Sciatic nerve (tissue), 2 donors: ENCODE measurements around the gene EPHX1. TPM values are rescaled to one million over a fixed set of nuclear protein-coding genes. Genes with fewer than 3 reads are reported as not detected.
"Not testable (repeated sequence)": the region's sequence is repeated elsewhere in the genome, so short reads cannot be mapped to it uniquely, and the experiment has no call there.

Source experiments
- ATAC-seq: fragments of 200-7000 bp; cut with Tn5 transposase; one replicate; pipeline ENCODE4 v1.9.1; 2020; ENCODE audit warnings: mild to moderate bottlenecking, moderate library complexity
- DNase-seq: peaks from one replicate; pipeline ENCODE4 v3.0.0-alpha.2; 2020; ENCODE audit warnings: low spot score
- intact Hi-C: fragments of 100-400 bp; cut with DNase I; formaldehyde crosslinking; loops from one replicate; pipeline ENCODE4 v1.14.2; 2022
- total RNA-seq: library from RNA; stranded (reverse); fragmentation: NEBNext Ultra II Directional; extraction: Animal tissue kit (Norgen Biotek cat#: 25700); gene quantifications from one replicate; pipeline ENCODE4 v1.2.1, GENCODE V29; 2021
- donor health status: DM: no; HTN: no; CAD: no.
- donor health status: DM: no; HTN: no; CAD: no.

EPHX1 gene
- total RNA-seq, 1 donor from 2014 or later = 232 TPM

DNA sequence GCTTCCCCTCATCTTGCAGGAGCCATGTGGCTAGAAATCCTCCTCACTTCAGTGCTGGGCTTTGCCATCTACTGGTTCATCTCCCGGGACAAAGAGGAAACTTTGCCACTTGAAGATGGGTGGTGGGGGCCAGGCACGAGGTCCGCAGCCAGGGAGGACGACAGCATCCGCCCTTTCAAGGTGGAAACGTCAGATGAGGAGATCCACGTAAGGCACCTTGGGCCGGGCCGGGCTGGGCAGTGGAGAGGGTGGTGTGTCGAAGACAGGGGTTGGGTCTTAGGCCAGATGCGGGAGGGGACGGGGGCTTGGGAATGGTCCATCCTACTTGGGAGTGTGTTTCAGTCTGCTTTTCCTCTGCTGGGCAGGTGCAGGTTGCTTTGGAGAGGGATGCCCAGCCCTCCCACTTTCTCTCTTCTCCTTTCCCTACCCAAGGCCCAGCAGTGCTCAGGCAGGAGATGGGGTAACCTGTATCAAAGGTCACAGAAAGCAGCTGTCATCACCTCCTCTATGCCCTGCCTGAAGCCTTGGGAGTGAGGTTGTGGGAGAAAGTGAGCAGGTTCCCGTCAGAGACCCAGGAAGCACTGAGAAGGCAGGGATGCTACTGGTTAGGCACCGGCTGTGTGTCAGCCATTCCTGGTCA lies 18.9 kb downstream of the EPHX1 start:
- DNase-seq = peak; percentile 44
- no peak for ATAC-seq
- intact Hi-C loops = no loop called here

DNA sequence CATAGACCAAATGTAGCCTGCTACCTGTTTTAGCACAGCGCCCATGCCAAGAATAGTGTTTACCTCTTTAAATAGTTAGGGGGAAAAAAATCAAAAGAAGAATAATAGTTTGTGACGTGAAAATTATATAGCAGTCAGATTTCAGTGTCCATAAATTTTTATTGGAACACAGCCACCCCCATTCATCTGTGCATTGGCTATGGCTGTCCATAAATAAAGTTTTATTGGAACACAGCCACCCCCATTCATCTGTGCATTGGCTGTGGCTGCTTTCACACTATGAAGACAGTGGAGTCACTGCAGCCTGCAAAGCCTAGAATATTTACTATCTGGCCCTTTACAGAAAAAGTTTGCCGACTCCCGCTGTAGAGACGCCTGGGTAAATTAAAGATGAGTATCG lies 20.9 kb downstream of the EPHX1 start:
- DNase-seq = no peak
- ATAC-seq = no peak
- intact Hi-C loops = no loop called here

DNA sequence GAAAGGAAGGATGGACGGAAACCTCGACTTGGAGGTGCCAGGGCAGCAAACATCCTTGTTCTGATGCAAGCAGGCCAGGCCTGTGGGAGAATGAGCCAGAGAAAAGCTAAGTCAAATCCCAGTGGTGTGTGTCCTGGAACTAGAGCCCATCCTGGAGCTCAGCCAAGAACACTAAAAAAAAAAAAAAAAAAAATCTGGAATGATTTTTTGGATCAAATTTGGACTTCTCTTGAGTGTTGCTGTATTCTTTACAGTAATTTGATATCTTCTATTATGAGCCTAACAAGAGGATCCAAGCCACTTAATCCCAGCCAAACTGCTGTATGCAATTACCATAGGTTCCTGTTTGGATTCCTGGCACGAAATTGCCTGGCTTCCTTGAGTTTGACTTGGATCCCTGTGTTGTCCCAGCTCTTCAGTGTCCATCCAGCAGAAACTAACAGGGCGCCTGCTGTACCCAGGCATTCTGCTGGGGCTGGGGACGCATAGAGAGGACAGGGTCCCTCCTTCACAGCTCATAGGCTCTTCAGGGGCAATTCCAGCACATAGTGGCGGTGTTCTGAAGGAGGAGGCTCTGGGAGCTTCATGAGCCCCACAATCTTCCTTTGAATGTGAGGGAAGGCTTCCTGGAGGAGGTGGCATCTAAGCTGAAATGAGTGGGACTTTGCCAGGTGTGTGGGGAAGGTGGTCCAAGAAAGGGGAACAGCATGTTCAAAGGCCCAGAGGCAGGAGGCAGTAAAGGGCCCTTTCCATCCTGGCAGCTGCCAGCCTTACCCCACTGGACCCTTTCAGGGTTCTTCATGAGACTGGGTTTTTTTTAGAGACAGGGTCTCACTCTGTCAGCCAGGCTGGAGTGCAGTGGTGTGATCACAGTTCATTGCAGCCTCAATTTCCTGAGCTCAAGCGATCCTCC lies 24.7 kb downstream of the EPHX1 start:
- DNase-seq (no peak), ATAC-seq (peak; percentile 95)
- intact Hi-C loops = no loop called here

DNA sequence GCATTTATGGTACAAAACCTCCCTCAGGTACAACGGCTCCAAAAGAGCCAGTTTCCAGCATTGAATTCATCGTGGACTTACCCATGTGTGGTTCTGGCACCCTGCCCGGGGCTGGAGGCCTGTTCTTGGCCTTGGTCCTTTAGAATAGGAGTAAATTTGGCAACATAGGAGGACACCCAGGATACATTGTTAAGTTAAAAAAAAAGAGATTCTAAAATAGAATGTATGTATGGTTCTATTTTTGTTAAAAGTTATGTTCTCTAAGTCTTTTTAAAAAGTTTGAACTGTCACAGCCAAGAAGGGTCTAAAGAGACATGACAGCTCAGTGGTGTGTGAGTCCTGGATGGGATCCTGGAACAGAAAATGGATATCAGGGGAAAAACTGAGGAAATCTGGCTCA lies 25.9 kb downstream of the EPHX1 start:
- intact Hi-C loops = no loop called here
- ATAC-seq (no peak), DNase-seq (peak; percentile 82)

DNA sequence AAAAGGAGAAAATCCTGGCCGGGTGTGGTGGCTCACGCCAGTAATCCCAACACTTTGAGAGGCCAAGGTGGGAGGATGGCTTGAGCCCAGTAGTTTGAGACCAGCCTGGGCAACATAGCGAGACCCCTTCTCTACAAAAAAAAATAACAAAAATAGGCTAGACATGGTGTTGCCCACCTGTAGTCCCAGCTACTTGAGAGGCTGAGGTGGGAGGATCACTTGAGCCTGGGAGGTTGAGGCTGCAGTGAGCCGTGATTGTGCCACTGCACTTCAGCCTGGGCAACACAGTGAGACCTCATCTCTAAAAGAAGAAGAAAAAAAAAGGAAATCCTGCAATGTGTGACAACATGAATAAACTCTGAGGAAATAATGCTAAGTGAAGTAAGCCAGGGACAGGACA lies 26.4 kb downstream of the EPHX1 start:
- intact Hi-C loops, ATAC-seq, DNase-seq: not testable (repeated sequence)

DNA sequence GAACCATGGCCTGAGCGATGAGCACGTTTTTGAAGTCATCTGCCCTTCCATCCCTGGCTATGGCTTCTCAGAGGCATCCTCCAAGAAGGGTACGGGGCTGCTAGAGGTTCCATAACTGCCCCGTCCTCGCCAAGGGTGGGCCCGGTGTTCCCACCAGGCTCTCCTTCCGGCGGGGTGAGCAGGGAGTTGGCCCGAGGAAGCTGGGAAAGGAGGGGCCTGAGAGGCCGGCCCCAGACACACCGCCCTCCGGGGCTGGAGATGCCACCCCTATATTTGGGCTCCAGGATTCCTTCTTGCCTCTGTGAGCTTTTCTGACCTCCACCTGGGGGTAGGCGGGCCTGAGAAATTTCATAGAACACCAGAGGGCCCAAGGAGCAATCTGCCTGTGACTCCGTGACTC lies 28.9 kb downstream of the EPHX1 start:
- ATAC-seq (no peak), DNase-seq (no peak)
- intact Hi-C loops = no loop called here

DNA sequence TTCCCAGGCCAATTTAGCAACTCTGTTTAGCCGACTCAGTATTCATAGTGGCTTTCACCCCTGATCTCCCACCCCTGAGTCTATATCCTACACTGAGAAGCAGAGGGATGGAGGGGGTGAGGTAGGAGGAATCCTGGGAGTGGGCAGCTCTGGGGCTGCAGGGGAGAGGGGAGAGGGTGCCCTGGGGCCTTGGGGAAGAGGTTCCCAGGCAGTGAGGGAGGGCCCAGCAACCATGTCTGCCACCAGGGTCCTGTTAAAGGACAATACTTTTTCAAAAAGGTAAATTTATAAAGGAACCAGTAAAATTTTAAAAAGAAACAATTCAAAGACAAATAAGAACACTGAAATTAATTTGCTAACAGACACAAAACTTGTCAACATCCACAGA lies 30.3 kb downstream of the EPHX1 start:
- DNase-seq (no peak), ATAC-seq (no peak)
- intact Hi-C loops = no loop called here

DNA sequence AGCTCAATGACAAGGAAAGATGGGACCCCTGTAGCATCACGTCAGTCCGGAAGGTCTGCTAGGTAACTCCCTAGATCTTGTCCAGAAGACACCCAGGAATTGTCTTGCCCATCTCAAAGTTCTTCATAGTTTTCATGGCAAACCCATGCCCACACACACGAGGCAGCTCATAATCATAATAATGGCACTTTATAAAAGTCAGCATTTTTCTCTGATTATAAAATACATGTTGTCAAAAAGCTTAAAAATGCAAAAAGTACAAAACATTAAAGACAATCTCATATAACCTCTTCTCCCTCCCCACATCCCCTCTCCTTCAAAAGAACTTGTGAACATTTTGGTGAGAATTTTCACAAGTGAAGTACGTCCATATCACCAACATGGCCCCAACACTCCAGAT lies 30.8 kb downstream of the EPHX1 start:
- ATAC-seq = no peak
- intact Hi-C loops = no loop called here
- no peak for DNase-seq

DNA sequence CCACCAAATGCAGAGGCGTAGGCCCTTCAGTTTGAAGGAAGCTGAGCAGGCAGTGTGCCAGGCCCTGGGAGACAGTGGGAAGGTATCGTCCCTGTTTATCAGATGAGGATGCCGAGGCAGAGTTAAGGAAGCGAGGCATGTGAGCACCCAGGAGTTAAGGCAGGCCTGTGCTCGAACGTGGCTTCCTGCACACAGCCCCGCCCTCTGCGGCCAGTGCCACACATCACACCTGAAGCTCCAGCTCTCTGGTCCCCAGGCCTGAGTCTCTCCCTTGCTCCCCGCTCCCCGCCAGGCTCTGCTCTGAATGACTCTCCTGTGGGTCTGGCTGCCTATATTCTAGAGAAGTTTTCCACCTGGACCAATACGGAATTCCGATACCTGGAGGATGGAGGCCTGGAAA lies 32.1 kb downstream of the EPHX1 start:
- intact Hi-C loops = no loop called here
- DNase-seq (no peak), ATAC-seq (no peak)

DNA sequence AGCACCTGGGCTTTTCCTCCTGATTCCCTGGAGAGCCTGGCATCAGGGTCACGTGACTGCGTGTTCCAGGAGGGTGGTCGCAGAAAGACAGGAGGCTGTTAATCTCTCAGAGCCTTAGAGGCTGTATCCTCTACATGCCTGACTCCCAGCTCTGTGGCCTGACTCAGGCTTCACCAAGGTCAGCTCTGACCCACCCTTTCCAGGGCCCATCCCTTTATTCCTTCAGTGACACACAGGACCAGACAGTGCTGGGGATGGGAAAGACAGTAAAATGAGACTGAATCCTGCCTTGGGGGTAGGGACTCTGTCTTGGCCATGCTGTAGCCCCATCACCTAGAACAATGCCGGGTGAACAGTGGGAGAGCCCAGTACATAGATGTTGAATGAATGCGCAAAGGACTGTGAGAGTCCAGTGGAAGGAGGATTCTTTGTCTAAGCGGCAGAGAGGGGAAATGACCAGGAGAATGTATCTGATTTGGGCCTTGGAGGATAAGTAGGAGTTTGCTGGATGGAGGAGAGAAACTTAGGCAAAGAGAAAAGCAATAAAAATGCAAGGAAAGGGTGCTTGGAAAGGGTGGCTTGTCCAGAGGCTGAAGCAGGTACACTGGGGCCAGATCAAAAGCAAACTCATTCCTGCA lies 33.0 kb downstream of the EPHX1 start:
- intact Hi-C loops = no loop called here
- ATAC-seq = no peak
- DNase-seq = no peak

DNA sequence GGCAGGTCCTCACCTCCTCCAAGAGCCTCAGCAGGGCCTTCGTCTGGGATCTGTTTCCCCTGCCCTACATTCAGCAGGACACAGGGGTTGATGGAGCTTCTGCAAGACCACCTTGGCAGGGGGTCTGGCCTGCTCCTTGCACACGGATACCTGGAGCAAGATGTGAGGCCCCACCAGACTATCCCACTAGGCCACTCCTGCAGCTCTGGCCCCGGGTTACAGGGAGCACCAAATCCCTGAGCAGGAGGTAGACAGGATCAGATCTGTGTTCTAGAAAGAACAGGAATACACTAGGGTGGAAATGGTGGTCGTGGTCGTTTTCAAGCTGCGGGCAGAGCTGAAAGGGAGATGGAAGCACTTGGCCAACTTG lies 33.5 kb downstream of the EPHX1 start:
- intact Hi-C loops = no loop called here
- ATAC-seq = no peak
- DNase-seq = no peak

DNA sequence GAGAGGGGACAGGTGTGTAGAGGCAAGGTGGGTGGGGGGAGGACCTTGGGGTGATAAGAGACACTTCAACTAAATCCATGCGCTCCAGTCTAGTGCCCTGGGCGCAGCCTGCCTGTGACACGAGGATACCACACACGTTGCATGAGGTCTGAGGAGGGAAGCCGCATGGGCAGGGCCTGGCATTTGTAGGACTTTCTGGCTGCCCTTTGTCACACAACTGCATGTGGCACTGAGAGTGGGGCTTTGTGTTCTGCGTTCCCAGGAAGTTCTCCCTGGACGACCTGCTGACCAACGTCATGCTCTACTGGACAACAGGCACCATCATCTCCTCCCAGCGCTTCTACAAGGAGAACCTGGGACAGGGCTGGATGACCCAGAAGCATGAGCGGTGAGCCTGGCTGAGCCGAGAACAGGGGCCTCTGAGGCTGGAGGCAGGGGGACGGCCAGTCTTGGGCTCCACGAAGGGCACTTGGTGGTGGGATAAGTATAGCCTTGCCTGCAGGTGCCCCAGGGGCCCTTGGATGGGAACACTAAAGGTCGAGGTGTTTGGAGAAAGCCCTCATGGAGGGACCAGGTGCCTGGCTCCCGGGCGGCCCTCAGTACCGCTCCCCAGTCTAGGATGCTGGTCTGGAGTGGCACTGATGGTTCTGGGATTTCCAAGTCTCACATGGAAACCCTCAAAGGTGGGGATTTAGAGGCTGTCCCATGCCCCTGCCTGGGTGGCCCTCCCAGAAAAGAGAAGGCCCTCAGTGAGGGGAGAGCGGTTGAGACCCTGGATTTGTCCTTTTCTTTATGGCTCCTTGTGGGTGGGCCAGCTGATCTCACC lies 34.5 kb downstream of the EPHX1 start:
- ATAC-seq (no peak), DNase-seq (no peak)
- intact Hi-C loops = no loop called here

DNA sequence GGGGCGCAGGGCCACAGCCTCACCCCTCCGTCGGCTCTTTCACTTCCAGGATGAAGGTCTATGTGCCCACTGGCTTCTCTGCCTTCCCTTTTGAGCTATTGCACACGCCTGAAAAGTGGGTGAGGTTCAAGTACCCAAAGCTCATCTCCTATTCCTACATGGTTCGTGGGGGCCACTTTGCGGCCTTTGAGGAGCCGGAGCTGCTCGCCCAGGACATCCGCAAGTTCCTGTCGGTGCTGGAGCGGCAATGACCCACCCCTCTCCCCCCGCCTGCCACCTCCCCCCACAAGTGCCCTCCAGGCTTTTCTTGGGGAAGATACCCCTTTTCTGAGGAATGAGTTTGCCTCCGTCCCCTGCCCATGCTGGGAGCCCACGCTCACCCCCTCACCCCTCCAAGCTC lies 35.2 kb downstream of the EPHX1 start:
- intact Hi-C loops = no loop called here
- ATAC-seq (no peak), DNase-seq (no peak)

DNA sequence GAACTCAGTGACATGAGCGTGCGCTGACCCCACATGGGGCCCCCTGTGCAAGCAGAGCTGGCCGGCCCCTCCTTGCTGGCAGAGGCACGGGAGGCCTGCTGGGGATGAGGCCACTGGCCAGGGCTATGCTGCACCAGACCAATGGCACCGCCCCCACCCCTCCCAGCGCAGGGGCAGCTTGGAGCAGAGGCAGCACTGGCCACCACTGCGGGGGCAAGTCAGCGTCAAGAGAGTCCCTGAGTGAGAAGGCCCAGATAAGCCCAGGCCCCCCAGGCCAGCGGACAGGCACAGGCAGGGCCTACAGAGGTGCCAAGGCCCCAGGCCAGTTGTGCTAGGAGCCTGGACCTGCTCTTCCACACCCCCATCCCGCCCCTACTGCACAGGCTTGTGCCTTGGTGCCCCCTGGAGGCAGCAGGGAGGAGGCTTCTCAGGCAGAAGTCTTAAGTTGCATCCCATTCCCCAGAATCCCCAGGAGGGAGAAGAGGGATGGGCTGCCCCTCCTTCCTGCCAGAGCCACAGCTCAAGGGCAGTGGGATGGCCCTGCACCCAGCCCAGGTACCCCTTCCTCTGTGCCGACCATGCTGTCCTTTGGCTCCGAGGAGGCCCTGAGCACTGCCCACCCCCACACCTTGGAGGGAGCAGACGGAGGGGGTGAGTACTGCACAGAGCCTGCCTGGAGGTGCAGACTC lies 35.8 kb downstream of the EPHX1 start:
- intact Hi-C loops = no loop called here
- DNase-seq (peak; percentile 85), ATAC-seq (peak; percentile 89)

DNA sequence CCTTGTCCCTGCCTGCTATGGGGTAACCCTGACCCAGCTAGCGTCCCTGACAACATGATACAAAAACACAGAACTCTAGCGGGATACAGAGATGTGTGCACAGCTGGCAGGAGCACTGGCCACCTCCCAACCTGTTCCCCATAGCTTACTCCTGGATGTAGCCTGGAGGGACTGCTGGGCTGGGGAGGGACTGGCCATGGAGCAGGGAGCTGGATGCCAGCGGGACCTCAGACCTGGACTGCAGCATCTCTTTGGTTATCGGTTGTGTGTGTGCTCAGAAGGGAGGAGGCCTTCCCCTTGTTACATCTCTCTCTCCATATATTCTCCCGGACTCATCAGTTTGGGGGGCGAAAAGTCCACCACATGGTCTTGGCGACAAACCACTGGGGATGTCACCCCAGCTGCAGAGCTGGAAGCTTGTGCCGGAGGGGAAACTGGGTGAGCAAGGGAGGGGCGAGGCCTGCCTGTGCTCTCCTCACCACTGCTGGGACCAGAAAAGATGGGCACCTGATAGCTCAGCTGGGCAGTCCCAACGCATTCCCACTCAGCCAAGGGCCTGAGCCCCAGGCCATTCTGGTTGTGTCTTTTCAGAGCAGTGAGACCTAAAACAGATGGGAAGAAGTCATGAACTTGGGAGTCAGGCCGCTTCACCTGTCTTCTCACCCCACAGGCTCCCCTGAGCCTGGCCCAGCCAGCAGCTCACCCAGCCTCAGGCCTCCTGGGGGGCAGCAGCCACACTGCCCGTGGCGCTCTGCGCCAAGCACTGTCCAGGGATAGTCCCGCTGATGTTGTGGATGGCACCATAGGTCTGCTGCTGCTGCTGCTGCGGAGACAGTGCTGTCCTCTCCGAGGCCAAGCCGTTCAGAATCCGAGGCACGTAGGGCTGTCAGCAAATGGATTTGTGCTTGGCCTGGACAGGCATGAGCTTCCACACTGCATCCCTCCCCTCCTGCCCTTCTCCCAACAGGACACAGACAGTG lies 36.7 kb downstream of the EPHX1 start:
- intact Hi-C loops = no loop called here
- DNase-seq (no peak), ATAC-seq (peak; percentile 2)

DNA sequence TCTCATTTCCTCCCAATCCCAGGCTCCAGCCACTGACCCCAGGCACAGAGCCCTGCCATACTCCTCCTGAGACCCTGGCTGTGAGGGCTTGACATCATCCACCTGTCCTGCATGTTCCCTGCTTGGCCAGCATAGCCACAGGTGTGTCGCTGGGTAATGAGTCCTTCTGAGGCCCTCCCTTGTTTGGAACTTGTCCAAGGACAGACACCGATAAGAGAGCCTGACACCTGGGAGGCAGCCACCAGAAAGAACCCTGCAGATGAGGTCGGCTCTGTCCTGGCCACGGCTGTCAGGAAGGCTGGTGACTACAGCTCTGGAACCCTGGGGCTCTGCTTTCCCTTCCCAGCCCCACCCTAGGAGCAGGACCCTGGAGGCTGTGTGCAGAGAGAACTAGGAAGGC lies 37.7 kb downstream of the EPHX1 start:
- no peak for DNase-seq
- intact Hi-C loops = no loop called here
- ATAC-seq = no peak

DNA sequence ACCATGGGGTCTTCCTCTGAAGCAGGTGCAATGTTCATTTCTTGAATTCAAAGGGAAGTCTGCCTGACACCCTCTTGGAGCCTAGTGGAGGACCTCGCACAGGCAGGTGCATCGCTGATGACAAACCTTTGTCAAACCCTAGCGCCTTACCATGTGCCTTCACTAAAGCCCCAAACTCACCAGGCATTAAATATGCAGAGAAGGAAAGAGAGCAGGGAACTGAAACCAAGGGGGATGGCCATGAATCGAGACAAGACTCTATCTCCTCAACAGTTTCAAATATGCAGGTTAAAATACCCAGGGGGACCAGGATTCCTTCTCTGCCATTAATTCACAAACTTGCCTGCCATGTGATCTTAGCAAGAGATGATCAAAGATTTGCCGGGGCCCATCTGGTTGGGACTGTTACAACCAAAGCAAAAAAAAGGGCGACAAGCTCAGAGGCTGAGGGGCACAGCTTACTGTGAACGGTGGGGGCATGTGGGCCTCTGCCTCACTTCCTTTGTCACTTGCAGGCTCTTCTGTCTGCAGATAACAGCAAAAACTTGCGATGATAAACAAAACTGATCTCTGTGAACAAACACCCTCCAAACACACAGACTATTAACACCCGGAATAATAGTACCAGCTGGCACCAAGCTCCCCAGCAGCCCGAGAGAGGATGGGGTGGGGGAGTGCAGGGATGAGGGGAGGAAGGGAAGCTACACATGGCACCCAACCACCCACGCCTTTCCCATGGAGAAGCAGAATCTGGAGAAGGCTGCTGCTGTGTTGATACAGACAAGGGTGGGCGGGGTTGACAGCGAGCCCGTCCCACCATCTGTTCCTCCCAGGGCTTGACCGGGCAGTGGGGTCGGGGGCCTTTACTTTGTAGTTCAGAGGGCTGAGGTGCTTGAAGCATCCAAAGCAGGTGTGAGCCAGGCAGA lies 38.4 kb downstream of the EPHX1 start:
- no peak for ATAC-seq

More for the DNA sequence above, 38.4 kb downstream of the EPHX1 start:
- intact Hi-C loops = no loop called here
- DNase-seq = no peak
